A673 (cell line): ENCODE data around the gene ADAM20.

Experiments used
- EZH2 ChIP-seq: fragments of 200-600 bp; sonication (generic); IDR thresholded peaks from 2 replicates; pipeline ENCODE4 v1.6.1; 2017; ENCODE audit warnings: borderline replicate concordance, low read depth, mild to moderate bottlenecking, mixed read lengths, antibody characterized with exemption, low read length; ENCODE audit not compliant: poor library complexity, severe bottlenecking
- TF ChIP-seq, protein P1 (sequence below): fragments of 300-800, 200-600 bp; sonication (generic); conservative IDR thresholded peaks from 2 replicates; pipeline ENCODE4 v1.5.1; 2017; ENCODE audit warnings: low read depth, mild to moderate bottlenecking, antibody characterized with exemption, low read length, moderate library complexity, mixed read lengths

- TF ChIP-seq, protein P1, sequence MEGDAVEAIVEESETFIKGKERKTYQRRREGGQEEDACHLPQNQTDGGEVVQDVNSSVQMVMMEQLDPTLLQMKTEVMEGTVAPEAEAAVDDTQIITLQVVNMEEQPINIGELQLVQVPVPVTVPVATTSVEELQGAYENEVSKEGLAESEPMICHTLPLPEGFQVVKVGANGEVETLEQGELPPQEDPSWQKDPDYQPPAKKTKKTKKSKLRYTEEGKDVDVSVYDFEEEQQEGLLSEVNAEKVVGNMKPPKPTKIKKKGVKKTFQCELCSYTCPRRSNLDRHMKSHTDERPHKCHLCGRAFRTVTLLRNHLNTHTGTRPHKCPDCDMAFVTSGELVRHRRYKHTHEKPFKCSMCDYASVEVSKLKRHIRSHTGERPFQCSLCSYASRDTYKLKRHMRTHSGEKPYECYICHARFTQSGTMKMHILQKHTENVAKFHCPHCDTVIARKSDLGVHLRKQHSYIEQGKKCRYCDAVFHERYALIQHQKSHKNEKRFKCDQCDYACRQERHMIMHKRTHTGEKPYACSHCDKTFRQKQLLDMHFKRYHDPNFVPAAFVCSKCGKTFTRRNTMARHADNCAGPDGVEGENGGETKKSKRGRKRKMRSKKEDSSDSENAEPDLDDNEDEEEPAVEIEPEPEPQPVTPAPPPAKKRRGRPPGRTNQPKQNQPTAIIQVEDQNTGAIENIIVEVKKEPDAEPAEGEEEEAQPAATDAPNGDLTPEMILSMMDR, result peak; percentile 64
- no peak for TF ChIP-seq EZH2
These were observed 33.0 kb upstream of the ADAM20 start for GRCh38 chr14:70567791-70568190.
